Kidney tubule cell (primary cell): ENCODE results near the gene ZBTB14.

ENCODE experiments used
- DNase-seq: peaks from one replicate; pipeline ENCODE4 v3.0.0-alpha.2; 2018; ENCODE audit warnings: low spot score

The ZBTB14 gene, protein sequence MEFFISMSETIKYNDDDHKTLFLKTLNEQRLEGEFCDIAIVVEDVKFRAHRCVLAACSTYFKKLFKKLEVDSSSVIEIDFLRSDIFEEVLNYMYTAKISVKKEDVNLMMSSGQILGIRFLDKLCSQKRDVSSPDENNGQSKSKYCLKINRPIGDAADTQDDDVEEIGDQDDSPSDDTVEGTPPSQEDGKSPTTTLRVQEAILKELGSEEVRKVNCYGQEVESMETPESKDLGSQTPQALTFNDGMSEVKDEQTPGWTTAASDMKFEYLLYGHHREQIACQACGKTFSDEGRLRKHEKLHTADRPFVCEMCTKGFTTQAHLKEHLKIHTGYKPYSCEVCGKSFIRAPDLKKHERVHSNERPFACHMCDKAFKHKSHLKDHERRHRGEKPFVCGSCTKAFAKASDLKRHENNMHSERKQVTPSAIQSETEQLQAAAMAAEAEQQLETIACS

DNA sequence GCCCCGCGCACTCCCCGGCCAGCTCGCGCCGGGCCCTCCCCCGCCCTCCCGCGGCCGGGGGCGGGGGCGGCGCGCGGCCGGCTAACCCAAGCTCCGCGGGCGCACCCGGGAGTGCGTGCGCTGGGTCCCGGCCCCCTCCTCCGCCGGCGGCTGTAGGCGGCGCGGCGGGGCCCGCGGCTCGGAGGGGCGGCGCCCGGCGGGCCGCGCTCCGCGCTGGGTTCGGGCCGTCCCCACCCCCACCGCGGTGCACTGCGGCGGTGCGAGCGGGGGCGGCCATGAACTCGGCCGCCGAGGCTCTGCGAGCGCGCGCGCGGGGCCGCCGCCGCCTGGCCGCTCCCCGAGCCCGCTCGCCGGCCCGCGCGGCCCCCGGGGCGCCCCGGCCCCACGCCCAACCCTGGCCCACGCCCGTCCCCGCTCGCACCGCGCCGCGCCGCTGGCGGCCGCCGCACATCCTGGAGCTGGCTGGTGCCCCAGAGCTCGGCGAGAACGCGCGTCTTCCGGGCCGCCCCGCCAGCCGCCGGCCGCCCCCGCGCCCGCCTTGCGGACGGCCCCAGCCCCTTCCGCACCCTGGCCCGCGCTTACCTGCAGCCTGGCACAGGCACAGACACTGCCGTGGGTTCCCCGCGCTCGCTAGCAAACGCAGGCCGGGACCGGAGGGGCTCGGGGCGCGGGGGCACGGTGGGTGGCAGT lies at the start of gene ZBTB14:
Gene ZBTB14, minus strand, starts transcription at position 496 of the 690 bp plus-strand sequence. CDS start 2,480 bp downstream, outside the sequence.
- peak; percentile 78 for DNase-seq

DNA sequence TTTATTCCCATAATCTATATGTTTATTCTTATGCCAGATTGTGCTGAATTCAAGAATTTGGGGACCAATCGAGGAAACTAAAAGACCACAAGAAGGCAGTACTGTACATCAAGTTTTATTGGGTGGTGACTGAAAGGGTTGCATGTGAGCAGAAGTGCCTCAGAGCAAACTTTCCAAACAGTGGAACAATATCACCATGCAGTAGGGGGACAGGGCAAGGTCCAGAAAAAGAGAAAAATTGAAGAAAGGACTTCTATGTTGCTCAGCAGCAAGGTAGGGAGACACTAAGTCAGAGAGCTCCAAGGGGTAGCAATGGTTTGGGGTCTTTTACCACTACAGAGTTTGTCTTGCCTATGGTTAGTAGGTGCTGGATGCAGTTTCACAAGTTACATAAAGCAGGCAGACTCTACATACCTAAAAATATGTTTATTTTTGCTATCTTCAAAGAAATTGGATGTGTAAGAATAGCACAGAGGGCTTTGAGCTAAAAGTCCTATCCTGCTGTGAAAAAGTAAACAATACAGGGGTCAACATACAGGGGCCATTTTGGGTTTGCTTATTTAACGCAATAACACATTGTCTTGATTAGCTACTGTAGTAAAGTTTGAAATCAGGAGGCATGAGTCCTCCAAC lies 43.8 kb upstream of the ZBTB14 start:
- no peak for DNase-seq

DNA sequence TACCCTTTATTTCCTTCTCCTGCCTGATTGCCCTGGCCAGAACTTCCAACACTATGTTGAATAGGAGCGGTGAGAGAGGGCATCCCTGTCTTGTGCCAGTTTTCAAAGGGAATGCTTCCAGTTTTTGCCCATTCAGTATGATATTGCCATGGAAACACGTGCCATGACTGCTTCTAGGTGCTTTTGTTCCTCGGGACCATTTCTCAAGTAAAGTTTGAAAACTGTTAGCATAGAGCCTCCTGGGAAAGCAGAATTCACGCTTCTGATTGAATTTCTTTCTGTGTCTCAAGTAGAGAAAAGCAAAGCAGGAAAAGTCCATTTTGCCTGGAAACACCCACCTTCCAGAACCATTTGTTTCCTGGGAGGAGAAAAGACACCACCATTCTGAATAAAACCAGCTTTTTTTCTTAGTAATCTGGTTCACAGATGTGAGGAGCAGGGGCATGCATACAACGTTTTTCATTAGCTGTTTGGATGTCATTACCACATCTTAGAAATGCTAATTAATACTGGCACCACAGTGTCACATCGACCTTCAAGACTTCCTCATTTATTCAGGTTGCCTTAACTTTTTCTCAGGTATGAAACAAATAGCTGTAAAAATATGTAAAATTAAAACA lies 39.0 kb upstream of the ZBTB14 start:
- no peak for DNase-seq

DNA sequence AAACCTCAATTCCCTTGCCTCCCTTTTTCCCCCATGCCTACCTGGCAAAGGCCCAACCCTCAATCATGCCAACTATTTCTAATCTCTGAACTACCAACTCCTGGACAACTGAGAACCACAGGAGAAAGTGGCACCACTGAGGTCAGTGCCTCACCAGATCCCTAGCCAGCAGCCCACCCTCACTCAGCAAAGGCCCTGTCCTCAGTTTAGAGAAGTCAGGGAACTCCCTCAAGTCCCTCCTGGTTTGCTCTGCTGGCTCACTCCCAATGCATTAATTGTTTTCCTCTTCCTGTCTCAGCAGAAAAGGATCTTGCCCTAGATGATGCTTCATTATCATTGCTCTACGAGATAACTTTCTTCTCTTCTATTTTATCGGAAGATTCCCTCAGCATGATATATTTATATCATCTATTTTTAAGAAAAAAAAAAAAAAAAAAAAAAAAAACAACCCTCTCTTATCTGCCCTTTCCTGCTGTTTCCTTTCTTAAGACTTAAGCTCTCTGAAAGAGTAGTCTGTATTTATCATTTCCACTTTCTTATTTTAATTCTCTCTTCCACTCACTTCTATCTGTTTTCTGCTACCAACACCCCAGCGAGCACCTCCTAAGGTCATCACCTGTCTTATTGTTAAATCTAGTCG lies 22.7 kb upstream of the ZBTB14 start:
- no peak for DNase-seq

DNA sequence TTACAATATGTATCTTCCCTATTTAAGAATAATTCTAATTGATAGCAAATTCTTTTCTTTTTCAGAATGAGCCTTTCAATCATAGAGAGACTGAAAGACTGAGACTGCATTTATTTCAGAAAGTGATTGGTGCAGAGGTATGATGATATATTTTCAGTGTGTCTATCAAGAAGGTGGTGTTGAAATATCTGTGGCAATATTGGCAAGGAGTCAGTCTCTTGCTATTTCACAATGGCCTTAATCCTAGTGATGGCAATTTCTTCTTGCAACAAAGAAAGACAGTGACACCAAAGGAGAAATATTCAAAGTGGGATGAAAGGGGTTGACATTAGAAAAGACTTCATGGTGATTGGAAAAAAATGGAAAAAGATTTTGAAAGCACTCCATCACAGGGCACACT lies 21.7 kb upstream of the ZBTB14 start:
- no peak for DNase-seq

DNA sequence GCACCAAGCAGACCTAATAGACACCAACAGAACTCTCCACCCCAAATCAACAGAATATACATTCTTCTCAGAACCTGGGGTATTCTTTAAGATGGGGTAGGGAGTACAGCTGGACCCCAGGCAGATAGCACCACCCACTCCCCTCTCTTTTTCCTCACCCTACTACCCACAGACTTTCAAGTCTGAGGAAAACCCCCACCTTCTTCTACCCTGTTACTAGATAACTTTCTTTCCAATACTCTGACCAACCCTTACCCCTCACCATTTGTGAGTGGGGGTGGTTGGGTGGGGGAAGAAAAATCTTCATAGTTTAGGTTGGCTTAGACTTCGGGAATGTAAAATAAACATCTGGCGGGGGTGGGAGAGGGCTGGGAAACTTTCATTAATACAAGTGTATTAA lies 20.3 kb upstream of the ZBTB14 start:
- DNase-seq = no peak

DNA sequence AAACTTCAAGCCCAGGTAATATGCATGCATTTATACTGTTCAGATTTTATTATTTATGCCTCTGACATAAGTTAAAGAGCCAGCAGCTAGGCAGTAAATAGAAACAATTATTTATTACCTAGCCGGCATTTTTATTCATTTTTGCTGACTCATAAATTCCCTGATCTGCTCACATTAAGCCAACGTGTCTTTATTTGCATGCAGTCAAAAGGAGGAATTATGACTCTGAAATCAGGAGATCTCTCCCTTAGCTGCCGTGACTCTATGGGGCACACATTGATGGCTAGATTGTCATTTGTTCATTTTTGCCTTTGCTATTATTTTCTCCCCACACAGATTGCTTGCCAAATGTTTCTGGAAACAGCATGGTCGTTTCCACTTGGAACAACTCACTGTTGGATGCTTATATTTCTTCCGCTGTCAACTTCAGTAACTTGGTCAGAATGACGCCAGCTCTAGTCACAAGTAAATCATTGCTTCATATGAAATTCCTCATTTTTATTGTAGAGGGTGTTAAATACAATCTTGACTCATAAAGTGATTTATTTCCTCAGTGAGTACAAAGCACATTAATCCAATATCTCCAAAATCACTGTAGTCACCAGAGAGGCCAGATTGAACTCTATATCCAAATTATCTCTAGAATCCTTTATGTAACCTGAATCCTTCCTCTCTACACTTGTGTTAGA lies 15.9 kb upstream of the ZBTB14 start:
- peak; percentile 12 for DNase-seq

DNA sequence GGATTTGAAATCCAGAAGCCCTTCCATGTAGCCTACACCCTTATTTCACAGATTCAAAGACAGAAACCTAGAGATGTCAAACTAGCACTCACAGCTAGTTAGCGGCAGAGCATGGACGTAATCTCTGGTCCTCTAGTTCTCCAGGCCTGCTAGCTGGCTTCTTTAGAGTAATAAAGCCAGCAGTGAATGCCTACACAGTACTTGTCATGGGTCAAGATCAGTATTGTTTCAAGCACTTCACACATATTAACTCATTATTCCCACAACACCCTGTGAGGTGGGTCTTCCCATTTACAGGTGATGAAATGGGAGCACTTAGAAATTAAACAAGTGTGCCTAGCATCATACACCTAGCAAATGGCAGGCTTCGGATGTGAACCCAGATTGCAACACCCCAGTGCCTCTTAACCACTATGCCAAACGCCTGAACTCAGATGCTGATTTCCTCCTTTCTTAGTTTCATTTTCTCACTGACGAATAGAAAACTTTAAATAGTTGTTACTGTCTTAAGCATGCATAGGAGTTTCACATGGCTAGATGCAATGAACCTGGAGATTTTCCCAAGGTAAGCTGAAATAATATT lies 14.5 kb upstream of the ZBTB14 start:
- peak; percentile 17 for DNase-seq

DNA sequence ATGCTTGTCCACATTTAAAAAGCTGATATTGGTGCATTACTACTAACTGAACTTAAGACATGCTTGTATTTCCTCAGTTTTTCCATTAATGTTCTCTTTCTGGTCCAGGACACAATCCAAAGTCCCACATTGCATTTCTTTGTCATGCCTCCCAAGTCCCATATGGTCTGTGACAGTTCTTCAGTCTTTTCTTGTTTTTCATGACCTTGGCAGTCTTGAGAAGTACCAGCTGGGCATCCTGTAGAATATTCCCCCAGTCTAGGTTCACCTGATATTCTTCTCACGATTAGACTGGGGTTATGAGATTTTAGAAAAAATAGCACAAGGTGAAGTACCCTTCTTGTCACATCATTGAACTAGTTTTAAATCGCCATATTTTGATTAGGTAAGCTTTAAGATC lies 10.3 kb upstream of the ZBTB14 start:
- DNase-seq = no peak

DNA sequence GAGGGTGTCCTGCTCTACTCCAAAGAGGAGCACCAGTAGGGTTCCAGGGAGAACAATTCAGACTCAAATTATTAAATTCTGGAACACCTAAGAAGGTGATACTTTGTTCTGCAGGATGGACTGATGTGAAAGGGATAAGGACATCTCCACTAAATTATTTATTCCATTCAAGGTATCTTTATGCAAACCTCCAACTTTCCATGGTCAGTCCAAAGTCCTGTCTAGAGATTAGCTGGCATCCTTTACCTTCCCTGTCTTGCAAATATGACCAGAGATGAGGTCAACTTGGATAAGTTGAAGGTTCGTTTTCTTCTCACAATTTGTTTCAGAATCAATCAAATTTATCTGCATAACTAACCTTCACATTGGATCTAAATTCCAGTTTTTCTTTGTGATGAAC lies 8.7 kb upstream of the ZBTB14 start:
- DNase-seq = no peak

DNA sequence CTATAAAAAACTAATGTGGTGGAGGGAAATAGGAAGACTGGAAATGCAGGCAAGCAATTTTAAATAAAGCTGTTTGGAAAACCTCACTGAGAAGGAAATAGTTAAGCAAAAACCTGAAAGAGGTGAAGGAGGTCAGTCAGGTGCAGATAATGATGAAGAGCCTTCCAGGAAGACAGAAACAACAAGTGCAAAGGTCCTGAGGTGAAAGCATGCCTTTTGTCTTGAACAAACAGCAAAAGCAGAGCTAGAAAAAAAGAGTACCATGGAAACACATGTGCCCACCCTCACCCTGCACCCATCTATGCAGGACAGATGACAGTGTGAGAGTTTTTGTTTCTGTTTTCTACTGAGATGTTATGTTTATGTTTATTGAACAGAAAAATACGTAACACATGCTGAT lies 8.1 kb upstream of the ZBTB14 start:
- no peak for DNase-seq

DNA sequence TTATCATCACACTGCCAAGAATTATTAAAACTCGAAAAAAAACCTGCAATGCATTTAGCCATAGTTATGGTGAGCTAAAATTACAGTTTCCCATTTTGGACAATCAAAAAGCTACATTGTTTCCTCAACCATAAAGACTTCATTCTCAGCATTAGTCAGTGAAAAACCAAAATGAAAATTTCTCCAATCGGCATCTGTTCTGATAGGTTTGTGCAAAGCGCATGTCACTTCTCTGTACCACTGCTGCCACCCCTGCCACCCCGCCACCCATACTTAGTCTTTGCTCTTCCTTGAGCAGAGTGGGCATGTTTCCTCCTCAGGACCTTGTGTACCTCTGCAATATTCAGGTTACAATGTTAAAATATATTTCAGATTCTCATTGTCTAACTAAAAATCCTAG lies 7.1 kb upstream of the ZBTB14 start:
- no peak for DNase-seq

DNA sequence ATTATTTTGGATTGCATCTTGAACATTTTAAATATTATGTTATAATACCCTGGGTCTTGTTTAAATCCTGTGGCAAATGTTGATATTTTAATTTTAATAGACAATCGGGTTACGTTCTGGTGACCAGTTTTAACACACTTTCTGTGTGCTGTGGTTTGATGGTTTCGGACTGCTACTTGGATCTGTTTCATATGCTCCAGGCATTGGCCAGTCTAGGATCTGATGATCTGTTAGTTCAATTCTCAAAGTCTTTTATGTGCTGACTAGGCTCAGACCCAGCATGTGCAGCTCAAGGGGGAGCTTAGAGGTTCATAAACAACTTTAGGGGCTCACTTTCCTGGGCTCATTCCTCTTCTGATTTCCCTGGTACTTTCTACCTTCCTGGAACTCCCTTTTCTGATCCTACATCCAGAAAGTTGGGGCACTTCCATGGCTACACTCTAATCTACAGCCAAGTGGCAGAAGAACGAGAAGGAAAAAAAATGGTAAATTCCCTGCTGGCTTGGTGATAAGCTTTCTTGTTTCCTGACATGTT lies 5.0 kb upstream of the ZBTB14 start:
- no peak for DNase-seq

DNA sequence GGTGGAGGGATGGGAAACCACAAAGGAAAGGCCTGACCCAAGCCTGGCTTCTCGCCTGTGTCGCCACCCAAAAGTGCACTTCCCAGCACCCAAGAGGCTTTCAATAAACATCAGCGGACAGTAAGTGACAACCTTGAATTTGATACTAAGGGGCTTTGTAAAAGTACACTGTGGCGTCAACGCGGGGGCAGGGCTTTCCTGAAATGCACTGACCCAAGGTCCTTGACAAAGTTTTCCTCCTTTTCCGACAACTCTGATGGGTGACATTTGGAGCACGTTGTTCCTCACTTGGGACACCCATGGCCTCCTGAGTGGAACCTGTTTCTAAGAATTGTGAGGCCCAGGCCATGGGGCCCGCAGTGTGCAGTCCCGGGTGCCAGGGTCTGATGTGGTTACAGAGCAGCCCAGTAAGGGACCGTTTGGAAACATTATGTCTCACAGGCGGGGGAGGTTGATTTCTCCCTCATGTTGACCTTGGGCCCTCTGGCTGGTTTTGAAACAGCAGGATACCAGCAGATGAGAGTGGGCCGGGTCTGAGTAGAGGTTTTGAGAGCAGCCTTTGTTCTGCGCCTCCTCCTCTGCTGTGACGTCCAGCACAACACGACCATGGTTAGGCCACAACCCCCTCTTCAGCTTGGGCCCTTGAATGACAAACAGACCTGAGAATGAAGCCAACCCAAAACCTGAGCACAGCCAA lies 2.8 kb upstream of the ZBTB14 start:
- DNase-seq = no peak

DNA sequence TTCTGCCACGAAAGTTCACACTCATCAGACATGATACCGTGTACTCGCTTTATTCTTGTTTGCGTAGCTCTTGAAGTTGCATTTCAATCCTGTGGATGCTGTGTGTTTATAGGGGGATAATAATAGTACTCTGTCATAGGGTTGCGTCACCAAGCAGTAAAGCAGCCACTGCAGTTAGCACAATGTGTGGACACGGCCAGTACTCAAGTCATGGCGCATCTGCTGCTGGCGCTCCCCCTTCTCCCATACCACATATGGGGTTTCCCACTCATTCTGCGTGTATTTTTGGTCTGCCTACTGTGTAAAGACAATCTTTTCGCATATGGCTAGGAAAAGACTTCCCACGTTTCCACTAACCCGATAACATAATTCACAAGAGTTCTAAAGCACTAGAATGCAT lies 2.1 kb upstream of the ZBTB14 start:
- no peak for DNase-seq

DNA sequence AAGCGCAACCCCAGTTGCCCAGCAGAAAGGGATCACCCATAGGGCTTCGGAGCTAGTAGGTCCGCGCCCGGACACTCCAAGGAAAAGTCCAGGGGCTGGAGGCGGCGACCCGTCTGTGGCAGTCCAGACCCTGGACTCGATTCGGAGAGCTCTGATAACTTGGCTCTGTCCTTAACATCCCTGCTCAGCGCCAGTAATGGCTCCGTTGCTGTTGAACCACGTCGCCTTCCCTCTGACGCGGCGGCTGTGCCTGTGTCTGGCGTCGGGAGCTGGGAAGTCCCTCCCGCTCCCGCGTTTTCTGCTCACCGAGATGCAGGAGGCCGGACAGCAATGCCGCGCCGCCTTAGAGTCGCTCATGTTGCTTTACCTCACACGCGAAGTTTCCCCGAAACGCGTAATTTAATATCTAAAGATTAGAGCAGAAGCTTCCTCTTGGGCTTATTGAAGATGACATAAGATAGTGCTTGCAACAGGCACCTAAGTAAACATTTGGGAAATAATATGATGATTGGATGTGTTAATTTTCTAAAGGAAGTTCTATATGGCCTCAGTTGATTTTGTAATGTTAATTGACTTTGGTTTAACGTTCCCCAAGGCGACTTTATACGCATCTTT lies 1.3 kb upstream of the ZBTB14 start:
- DNase-seq = peak; percentile 87

DNA sequence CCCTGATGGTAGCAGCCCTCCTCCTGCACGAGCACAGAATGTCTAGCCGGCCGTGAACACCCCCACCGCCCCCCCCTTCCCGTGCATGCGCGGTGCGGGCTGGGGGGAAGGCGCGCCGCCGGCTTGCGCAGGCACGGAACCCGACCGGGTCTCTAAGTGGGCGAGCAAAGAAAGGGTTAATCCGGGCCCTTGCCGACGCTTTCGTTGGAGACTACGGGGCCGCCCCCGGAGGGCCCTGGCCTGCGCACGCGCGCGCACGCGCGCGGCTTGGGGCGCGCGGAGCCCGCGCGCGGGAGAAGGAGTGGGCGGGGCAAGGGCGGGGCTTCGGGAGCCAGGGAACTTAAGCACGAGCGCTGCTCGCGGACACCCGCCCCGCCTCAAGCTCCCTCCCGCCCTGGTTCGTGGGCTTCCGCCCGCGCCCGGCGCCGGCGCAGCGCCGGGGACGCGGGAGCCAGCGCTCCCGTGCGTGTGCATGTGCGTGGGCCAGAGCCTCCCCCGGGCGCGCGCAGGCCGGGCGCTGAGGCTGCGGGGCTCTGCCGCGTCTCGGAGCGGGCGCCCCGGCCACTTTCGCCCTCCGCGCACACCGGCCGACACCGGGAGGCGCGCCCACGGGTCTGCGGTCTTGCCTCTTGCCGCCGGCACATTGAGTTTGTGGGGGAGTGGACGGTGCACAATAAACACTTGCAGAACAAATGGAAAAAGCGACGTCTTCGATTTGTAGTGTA lies 617 bp upstream of the ZBTB14 start:
- DNase-seq = peak; percentile 97

DNA sequence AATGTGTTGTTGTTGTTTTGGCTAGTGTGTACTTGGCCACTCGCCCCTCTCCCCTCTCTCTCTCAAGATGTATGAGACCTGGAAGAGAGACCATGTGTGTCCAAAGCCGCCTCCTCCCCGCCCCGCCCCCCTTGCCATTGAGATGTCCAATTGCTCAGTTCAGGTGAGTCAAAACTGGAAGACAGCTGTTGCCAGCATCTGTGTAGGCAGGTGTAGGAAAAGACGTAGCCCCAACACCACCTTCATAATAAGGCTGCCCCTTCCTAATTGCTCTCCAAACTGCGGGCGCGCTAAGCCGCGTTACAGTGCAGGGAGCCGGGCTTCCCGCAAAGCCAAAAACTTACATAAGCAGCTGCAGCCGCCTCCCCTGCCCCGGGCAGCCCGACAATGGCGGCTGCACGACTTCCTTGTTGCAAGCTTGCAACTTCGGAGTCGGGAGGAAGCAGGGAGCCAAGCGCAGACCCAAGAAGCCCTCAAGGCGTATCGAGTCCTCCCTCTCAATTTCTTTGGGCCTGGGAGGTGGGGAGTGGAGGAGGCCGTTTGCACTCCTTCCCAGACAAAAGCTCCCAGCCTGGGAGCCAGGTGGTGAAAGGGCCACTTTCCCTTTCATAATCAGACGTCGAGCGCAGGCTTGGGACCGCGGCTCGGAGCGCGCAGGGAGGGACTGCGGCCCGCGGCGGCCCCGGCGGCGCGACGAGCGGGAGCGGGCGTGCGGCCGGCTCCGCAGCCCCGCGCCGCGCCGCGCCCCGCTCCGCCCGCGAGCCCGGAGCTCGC lies 882 bp downstream of the ZBTB14 start:
- DNase-seq = no peak
